Measurements from ENCODE around the gene MTFR2. TPM values are rescaled to one million over a fixed set of nuclear protein-coding genes. Genes with fewer than 3 reads are reported as not detected.
A peak's percentile ranks its signal among the peaks of the same experiment; 100 is the strongest.

MTFR2 gene
- total RNA-seq = 10 to 100 TPM; 15.0 to 16.9 TPM

DNA sequence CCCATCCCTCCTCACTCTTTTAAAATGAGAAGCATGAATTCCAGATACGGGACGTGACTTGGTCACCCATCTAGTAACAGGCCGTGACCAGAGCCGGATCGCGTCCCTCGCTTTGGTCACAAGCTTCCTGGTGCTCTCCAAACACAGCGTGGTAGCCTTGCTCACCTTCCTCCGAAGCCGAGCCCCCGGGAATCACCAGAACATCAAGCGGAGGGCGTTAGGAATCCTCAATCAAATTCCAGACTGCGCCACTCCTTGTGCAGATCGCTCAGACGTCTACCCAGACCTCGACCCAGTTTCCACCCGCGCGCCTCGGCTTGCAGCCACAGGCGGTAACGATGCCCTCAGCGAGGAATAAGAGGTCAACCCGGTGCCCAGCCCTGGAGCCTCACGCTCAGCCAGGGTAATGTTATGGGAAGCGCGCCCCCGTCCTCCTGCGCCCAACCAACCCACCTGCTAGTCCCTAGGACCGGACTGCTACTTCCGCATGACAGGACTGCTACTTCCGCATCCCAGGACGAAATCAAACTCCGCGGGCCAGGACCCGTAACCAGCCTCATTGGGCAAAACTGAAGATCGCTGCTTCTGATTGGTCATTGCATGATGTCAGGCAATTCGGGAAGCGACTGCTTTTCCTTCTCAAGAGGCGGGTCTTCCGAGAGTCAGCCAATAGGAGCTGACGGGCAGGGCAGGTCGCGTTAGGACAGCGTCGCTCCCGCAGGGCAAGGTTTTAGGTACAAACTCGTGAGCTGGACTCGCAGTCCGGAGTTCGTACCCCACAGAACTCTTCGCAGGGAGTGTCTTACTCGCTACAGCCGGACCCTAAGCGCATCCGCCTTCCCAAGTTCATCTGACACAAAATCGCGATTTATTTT is at the start of gene MTFR2:
Gene MTFR2, minus strand, starts transcription at position 501 of the 875 bp plus-strand sequence. CDS start 1,212 bp downstream, outside the sequence.
- H3K36me3 Mint-ChIP-seq = peaks cover 34% of the 10 kb centered on the region
- H3K9me3 Mint-ChIP-seq = no peaks in the 10 kb centered on the region
- peaks cover 38% of the 10 kb centered on the region for H3K4me1 Mint-ChIP-seq
- DNase-seq (peak; percentile 83), ATAC-seq (ENCODE audit: low read depth) (peak; percentile 97)
- peak within 1 kb of the TSS; percentile 94 for H3K4me3 Mint-ChIP-seq
- POLR2A ChIA-PET = interaction anchor here (0.6 to 6.4 kb wide), 8 partner anchors 10 to 394 kb away, joined by 3 to 123 read pairs (median 4); partner anchors contain the start of gene BCLAF1
- H3K27me3 Mint-ChIP-seq = no peaks in the 10 kb centered on the region
- peak within 1 kb of the TSS; percentile 93 for H3K27ac Mint-ChIP-seq

DNA sequence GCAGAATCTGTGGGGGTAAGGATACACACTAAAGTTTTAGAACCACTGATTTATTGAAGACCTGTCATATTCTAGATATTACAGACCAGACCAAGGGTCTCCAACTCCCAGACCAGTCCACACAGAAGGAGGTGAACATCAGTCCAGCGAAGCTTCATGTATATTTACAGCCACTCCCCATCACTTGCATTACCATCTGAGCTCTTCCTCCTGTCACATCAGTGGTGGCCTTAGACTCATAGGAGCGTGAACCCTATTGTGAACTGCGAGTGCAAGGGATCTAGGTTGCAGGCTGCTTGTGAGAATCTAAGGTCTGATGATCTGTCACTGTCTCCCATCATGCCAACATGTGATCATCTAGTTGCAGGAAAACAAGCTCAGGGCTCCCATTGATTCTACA is 44.5 kb upstream of the MTFR2 start:
- Mint-ChIP-seq H3K27ac (no peak overlapping the region), H3K4me1 (peaks cover 15% of the 10 kb centered on the region), H3K27me3 (peaks cover 2% of the 10 kb centered on the region), H3K36me3 (no peaks in the 10 kb centered on the region), H3K4me3 (no peak overlapping the region), H3K9me3 (no peaks in the 10 kb centered on the region)
- DNase-seq (no peak), ATAC-seq (ENCODE audit: low read depth) (no peak)
- POLR2A ChIA-PET = interaction anchor here (1.0 kb wide), 1 partner anchor 44 kb away, joined by 3 read pairs; no protein-coding TSS in a partner anchor

DNA sequence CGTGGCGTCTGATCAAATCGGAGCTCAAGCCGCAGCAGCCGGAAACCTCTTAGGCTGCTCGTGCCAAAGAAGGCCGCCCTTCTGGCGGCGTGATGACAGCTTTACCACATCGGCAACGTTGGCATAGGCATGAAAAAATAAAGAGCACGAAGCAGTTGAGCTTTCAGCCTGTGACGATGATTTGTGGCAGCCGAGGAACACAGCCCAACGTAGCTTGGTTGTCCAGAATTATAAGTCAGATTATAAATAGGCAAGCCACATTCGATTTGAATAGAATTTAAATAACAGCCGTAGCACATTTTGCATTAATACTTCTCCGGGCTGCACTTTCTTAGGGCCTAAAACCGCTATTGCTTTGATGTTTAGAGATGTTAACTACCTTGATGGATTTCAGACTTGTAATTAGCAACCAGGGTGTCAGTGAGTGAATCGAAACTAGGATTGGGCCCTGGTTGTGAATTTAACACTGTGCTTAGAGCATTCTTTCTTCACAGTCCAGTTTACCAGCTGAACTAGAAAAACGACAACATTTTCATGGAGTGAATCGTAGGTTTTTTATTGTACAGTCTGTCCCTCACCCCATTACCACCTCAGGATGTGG is 40.4 kb upstream of the MTFR2 start:
- Mint-ChIP-seq H3K4me1 (peaks cover 29% of the 10 kb centered on the region), H3K27ac (peak overlapping the region; percentile 100), H3K9me3 (no peaks in the 10 kb centered on the region), H3K27me3 (no peaks in the 10 kb centered on the region), H3K36me3 (peaks cover 11% of the 10 kb centered on the region), H3K4me3 (peak overlapping the region; percentile 100)
- POLR2A ChIA-PET = interaction anchor here (0.8 to 7.5 kb wide), 24 partner anchors 8 to 1236 kb away, joined by 3 to 123 read pairs (median 4); partner anchors contain the start of genes AHI1, HBS1L, MAP3K5 and MTFR2
- ATAC-seq (ENCODE audit: low read depth) = peak; percentile 46
- DNase-seq = peak; percentile 79

DNA sequence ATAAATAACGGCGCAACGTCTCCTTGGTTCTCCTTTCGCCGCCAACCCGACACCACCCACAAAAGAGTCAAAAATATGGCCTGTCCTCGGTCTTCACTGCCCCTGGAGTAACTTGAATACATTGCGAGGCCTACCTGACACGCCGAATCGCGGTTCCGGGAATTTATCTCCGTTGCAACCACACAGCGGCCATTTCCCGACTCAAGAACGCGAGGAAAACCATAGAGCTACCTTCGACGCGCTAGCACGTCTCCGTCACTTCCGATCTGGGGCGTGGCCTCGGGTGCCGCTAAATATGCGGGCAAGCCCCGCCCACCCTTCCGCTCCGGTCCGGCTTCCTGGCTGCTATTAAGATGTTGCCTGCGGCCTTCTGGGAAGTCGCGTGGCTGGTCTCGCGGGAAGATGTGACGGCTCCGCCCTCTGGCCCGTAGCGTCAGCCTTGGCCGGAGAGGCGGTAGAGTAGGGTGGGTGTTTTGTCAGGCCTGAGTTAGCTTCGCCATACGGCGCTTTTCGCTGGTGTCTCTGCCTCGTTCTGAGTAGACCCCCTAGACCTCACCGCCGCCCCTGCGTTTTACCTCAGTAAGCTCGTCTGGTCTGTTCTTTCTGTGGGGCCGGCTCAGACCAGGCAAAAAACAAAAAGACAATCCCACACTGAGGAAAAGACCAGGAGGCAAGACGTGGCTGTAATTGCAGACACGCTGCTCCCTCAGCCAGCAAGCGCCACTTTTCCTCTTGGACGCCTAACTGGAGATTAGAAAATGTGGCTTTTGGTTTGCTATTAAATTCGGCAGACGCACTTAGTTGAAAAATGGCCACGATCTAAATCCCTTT is 39.7 kb upstream of the MTFR2 start, which contains the start of gene BCLAF1:
Gene BCLAF1, minus strand, starts transcription at position 268 of the 831 bp plus-strand sequence. CDS start 9,980 bp downstream, outside the sequence.
- Mint-ChIP-seq H3K4me3 (peak within 1 kb of the TSS; percentile 100), H3K4me1 (peaks cover 36% of the 10 kb centered on the region), H3K27ac (peak within 1 kb of the TSS; percentile 100), H3K36me3 (peaks cover 12% of the 10 kb centered on the region), H3K27me3 (no peaks in the 10 kb centered on the region), H3K9me3 (no peaks in the 10 kb centered on the region)
- POLR2A ChIA-PET = interaction anchor here (0.6 to 7.5 kb wide), 33 partner anchors 8 to 1235 kb away, joined by 3 to 123 read pairs (median 4); partner anchors contain the start of genes AHI1, HBS1L, MAP3K5 and MTFR2
- peak; percentile 84 for ATAC-seq (ENCODE audit: low read depth)
- DNase-seq = peak; percentile 99

DNA sequence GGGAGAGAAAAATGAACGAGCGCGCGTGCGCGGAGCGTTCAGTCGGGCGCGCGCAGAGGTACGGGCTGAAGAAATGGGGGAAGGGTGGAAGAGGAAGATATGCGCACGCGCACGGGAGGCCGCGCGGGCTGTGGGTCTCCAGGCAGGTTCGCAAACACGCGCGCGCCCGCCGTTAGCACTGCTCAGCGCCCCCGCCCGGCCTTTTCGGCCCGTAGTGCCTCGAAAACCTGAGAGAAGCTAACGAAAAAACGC is 39.1 kb upstream of the MTFR2 start:
- peaks cover 42% of the 10 kb centered on the region for H3K4me1 Mint-ChIP-seq
- peaks cover 14% of the 10 kb centered on the region for H3K36me3 Mint-ChIP-seq
- H3K9me3 Mint-ChIP-seq = no peaks in the 10 kb centered on the region
- POLR2A ChIA-PET = interaction anchor here (0.6 to 7.5 kb wide), 22 partner anchors 7 to 1234 kb away, joined by 3 to 123 read pairs (median 6); partner anchors contain the start of genes AHI1, HBS1L, MTFR2 and MYB
- peak overlapping the region; percentile 100 for H3K4me3 Mint-ChIP-seq
- peak overlapping the region; percentile 100 for H3K27ac Mint-ChIP-seq
- DNase-seq = peak; percentile 93
- H3K27me3 Mint-ChIP-seq = no peaks in the 10 kb centered on the region
- peak; percentile 43 for ATAC-seq (ENCODE audit: low read depth)

DNA sequence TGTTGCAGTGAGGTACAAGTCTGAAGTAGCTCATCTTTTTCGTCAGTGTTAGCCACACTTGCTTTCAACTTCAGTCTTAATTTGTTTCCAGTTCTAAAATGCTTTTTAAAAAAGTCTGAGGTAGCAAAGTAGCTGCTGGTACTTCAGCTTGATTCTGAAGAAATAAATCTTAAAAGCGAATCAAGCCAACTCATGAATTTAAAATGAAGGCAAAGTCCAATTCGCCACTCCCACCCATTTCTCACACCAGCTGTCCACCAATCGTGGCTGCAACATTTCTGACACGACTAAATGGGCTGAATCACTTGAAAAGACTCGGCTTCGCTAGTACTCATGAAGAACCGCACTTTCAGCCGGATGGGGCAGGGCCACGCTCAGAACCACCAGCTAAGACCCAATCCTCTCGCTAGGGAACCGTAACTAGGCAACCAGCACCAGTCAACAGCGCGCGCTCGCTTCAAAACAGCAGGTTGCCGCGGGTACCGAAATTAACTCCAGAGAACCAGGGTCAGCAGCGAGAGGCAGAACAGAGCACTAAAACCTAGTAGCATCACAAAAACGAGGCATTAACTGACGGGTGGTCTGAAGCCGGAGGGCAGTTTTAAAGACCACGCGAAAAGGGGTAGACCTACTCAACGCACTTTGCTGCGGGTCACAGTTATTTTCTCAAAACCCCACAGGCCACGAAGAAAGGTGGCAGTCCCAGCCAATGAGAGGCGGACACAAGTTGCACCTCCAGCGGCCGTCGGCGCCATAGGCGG is 38.6 kb upstream of the MTFR2 start:
- POLR2A ChIA-PET = interaction anchor here (0.8 to 7.5 kb wide), 18 partner anchors 9 to 1108 kb away, joined by 3 to 123 read pairs (median 5); partner anchors contain the start of genes AHI1, MTFR2 and MYB
- Mint-ChIP-seq H3K9me3 (no peaks in the 10 kb centered on the region), H3K4me1 (peaks cover 44% of the 10 kb centered on the region), H3K36me3 (peaks cover 14% of the 10 kb centered on the region), H3K27ac (peak overlapping the region; percentile 100), H3K4me3 (peak overlapping the region; percentile 100), H3K27me3 (no peaks in the 10 kb centered on the region)
- DNase-seq (peak; percentile 80), ATAC-seq (ENCODE audit: low read depth) (peak; percentile 60)

DNA sequence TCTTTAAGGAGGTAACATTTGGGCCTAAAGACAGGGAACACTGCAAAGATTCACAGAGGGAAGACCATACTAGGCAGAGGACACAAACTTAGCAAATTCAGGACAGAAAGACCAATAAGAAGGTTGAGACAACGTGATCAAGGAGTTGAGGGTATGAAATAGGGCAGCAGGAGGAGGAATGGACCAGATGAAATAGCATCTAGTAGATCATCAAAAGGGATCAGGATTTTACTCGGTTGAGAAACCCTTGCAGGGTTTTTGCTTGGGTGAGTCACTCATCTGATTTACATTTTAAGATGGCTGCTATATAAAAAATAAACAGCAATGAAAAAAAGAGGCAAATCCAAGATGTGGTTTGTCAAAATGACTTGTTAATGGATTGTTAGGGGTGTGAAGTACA is 34.8 kb upstream of the MTFR2 start:
- peak overlapping the region; percentile 73 for H3K27ac Mint-ChIP-seq
- no peak for ATAC-seq (ENCODE audit: low read depth)
- POLR2A ChIA-PET = no interaction called here
- peak overlapping the region; percentile 63 for H3K4me3 Mint-ChIP-seq
- H3K27me3 Mint-ChIP-seq = no peaks in the 10 kb centered on the region
- no peak for DNase-seq
- peaks cover 61% of the 10 kb centered on the region for H3K4me1 Mint-ChIP-seq
- peaks cover 30% of the 10 kb centered on the region for H3K36me3 Mint-ChIP-seq
- H3K9me3 Mint-ChIP-seq = no peaks in the 10 kb centered on the region

DNA sequence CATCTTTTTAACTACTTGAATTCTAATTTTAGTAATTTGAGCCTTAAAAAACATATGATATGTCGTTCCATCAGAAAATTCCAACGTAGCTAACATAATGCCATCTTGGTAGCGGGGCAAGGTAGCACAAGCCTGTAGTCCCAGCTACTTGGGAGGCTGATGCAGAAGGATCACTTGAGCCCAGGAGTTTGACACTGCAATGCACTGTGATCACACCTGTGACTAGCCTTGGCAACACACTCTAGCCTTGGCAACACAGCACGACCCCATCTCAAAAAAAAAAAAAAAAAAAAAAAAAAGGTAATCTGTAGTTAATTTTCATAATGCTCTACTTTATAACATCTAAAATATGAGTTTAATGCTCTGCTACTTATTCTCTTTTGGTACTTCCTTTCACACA is 32.8 kb upstream of the MTFR2 start:
- H3K4me1 Mint-ChIP-seq = peaks cover 58% of the 10 kb centered on the region

DNA sequence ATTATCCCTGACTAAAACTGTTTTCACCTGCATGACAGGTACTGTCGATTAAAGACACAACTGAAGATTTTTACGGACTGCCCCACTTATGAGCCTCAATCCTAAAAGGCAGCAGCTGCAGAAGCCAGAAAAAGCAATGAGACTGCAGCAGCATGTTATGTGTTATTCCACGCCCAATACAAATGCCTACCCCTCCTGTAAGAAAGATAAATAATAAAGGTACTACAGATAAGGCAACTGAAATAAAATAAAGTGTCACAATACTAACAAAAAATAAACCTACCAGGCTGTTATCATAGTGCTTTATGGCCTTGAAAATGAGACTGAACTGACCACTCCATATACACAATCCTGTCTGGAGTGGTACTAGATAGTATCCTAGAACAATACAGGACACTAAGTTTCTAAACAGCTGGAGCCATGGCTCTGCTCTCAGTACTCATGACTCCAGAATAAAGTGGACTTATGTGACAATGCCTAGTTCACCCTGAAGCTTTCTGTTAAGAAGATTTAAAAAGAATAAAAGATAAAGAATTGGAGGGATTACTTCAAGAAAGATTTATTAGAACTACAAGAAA is 30.0 kb upstream of the MTFR2 start:
- no peak for ATAC-seq (ENCODE audit: low read depth)
- no peaks in the 10 kb centered on the region for H3K9me3 Mint-ChIP-seq

More for the DNA sequence above, 32.8 kb upstream of the MTFR2 start:
- no peak for ATAC-seq (ENCODE audit: low read depth)
- peaks cover 31% of the 10 kb centered on the region for H3K36me3 Mint-ChIP-seq
- no peaks in the 10 kb centered on the region for H3K9me3 Mint-ChIP-seq
- POLR2A ChIA-PET = interaction anchor here (0.8 kb wide), 1 partner anchor 32 kb away, joined by 3 read pairs; no protein-coding TSS in a partner anchor
- H3K4me3 Mint-ChIP-seq = peak overlapping the region; percentile 72
- peak overlapping the region; percentile 63 for H3K27ac Mint-ChIP-seq
- H3K27me3 Mint-ChIP-seq = no peaks in the 10 kb centered on the region
- no peak for DNase-seq

DNA sequence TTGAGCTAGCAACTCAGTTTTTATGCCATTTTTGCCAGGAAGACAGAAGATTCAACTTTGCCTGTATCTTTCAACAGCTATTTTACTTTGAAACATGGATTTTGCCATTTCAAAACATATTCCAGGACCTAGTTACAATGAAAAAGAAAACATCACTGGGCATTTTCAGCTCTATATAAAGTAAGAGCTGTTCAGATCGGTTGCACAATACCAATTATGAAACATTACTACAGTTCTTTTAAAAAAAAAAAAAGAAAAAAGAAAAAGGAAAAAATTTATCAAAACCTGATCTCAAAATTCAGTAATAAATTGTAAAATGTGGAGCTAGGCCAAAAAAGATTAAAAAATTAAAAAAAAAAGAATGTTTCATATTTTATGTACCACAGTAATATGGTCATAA is 24.0 kb upstream of the MTFR2 start:
- Mint-ChIP-seq H3K27ac (no peak overlapping the region), H3K27me3 (no peaks in the 10 kb centered on the region), H3K4me1 (peaks cover 10% of the 10 kb centered on the region), H3K9me3 (no peaks in the 10 kb centered on the region), H3K4me3 (no peak overlapping the region), H3K36me3 (peaks cover 43% of the 10 kb centered on the region)
- DNase-seq (no peak), ATAC-seq (ENCODE audit: low read depth) (no peak)
- POLR2A ChIA-PET = interaction anchor here (1.3 to 2.0 kb wide), 3 partner anchors 14 to 24 kb away, joined by 5 to 8 read pairs (median 7); partner anchors contain the start of genes BCLAF1 and MTFR2

More for the DNA sequence above, 30.0 kb upstream of the MTFR2 start:
- no peak for DNase-seq
- Mint-ChIP-seq H3K4me3 (no peak overlapping the region), H3K4me1 (peaks cover 50% of the 10 kb centered on the region), H3K27me3 (no peaks in the 10 kb centered on the region), H3K36me3 (peaks cover 31% of the 10 kb centered on the region), H3K27ac (no peak overlapping the region)
- POLR2A ChIA-PET = interaction anchor here (1.0 to 1.6 kb wide), 2 partner anchors 9 to 10 kb away, joined by 3 to 6 read pairs; partner anchors contain the start of gene BCLAF1

DNA sequence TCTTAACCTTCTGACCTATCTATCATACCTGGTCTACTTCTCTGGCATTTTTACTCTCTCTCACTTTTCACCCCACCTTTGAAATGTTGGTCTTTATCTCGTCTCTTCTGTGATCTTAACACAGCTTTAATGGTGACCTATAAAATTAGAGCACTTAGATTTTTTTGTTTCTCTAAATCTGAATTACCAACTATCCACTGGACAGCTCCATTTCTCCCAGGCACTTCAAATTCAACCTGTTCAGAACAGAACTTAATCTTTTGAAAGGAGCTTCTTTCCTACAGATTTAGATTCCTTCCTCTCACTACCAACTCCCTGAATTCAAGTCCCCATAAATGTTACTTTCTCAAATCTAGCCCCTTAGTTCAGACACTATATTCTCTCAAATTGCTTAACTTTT is 15.0 kb upstream of the MTFR2 start:
- Mint-ChIP-seq H3K4me3 (no peak overlapping the region), H3K27me3 (no peaks in the 10 kb centered on the region), H3K4me1 (peaks cover 12% of the 10 kb centered on the region), H3K36me3 (peaks cover 45% of the 10 kb centered on the region), H3K27ac (no peak overlapping the region), H3K9me3 (no peaks in the 10 kb centered on the region)
- no peak for ATAC-seq (ENCODE audit: low read depth)
- DNase-seq = no peak
- POLR2A ChIA-PET = no interaction called here

DNA sequence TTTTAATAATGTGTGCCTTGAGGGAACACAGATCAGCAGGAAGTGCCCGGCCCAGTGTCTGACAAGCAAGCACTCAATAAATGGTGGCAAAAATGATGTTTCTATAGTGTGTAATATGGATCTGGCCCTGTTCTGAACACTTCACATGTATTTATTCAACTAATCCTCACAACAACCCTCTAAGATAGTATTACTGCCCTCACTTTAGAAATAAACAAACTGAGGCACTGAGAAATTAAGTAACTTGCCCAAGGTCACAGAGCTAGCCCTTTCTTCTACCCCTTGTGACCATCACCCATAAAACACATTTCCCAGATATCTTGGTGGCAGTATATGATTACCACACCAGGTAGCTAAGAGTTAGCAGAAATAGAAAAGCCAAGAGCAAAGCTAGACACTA is 12.8 kb upstream of the MTFR2 start:
- Mint-ChIP-seq H3K9me3 (no peaks in the 10 kb centered on the region), H3K27me3 (no peaks in the 10 kb centered on the region), H3K27ac (no peak overlapping the region), H3K36me3 (peaks cover 44% of the 10 kb centered on the region), H3K4me1 (peaks cover 12% of the 10 kb centered on the region), H3K4me3 (no peak overlapping the region)
- DNase-seq = no peak
- POLR2A ChIA-PET = interaction anchor here (1.5 kb wide), 1 partner anchor 26 kb away, joined by 4 read pairs; no protein-coding TSS in a partner anchor
- no peak for ATAC-seq (ENCODE audit: low read depth)
